SIG-M5 (cell line): ENCODE results near the gene KLK8.

Experiments
- DNase-seq: peaks from one replicate; lab custom pipeline; 2025; lab: John Stamatoyannopoulos, UW

The KLK8 gene

DNA sequence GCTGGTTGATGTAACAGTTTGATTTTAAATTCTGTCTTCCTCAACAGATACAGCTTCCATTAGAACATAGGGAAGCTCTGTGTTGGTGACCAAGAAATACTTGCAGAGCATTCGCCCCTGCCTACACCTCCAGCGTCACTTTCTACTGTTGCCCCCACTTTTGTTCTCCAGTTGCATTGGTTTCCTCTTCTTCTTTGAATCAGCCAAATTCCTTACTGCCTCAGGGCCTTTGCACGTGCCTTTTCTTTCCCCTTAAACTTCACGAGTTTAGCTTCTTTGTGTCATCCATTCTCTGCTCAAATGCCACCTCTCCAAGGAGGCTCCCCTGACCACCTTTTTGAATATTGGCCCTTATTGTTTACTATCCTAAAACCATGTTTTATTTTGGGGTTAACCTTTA, 54.3 kb downstream of the KLK8 start:
- no peak for DNase-seq
